Measurements from ENCODE around the gene OPRL1.

OPRL1 gene

GRCh38 chr20:64042054-64042781 lies 37.7 kb upstream of the OPRL1 start:
- DNase-seq (ENCODE audit: low spot score): no peak

GRCh38 chr20:64043768-64044167 lies 36.1 kb upstream of the OPRL1 start:
- DNase-seq (ENCODE audit: low spot score): no peak

GRCh38 chr20:64044484-64045247 lies 35.2 kb upstream of the OPRL1 start:
- no peak for DNase-seq (ENCODE audit: low spot score)

- no peak for DNase-seq (ENCODE audit: low spot score)
Measured at GRCh38 chr20:64045346-64046011, 34.4 kb upstream of the OPRL1 start.

GRCh38 chr20:64047046-64047389 lies 32.9 kb upstream of the OPRL1 start:
- no peak for DNase-seq (ENCODE audit: low spot score)

- no peak for DNase-seq (ENCODE audit: low spot score)
Measured at GRCh38 chr20:64047968-64048401, 31.9 kb upstream of the OPRL1 start.

- no peak for DNase-seq (ENCODE audit: low spot score)
Measured at GRCh38 chr20:64048402-64049044, 31.4 kb upstream of the OPRL1 start.

- DNase-seq (ENCODE audit: low spot score): no peak
Measured at GRCh38 chr20:64049060-64049877, 30.6 kb upstream of the OPRL1 start, which contains the start of gene SOX18. TSS of gene SOX18 (minus strand) at chr20:64049639. CDS start at chr20:64049516, 123 bp downstream.

GRCh38 chr20:64049878-64050260 lies 30.0 kb upstream of the OPRL1 start:
- no peak for DNase-seq (ENCODE audit: low spot score)

GRCh38 chr20:64050261-64051032 lies 29.4 kb upstream of the OPRL1 start:
- no peak for DNase-seq (ENCODE audit: low spot score)

- no peak for DNase-seq (ENCODE audit: low spot score)
Measured at GRCh38 chr20:64051033-64051452, 28.8 kb upstream of the OPRL1 start.

GRCh38 chr20:64051561-64052325 lies 28.1 kb upstream of the OPRL1 start:
- no peak for DNase-seq (ENCODE audit: low spot score)

GRCh38 chr20:64052326-64052722 lies 27.6 kb upstream of the OPRL1 start:
- DNase-seq (ENCODE audit: low spot score): no peak

GRCh38 chr20:64052987-64053840 lies 26.7 kb upstream of the OPRL1 start:
- DNase-seq (ENCODE audit: low spot score): no peak

GRCh38 chr20:64053841-64054661 lies 25.8 kb upstream of the OPRL1 start:
- peak; percentile 50 for DNase-seq (ENCODE audit: low spot score)

- DNase-seq (ENCODE audit: low spot score): no peak
Measured at GRCh38 chr20:64055396-64055892, 24.4 kb upstream of the OPRL1 start.

GRCh38 chr20:64055893-64056638 lies 23.8 kb upstream of the OPRL1 start:
- no peak for DNase-seq (ENCODE audit: low spot score)

- no peak for DNase-seq (ENCODE audit: low spot score)
Measured at GRCh38 chr20:64056639-64056888, 23.3 kb upstream of the OPRL1 start.

Data from NAMALWA (cell line).